GM23338 (cell line): ENCODE results near the gene CACHD1. TPM values are rescaled to one million over a fixed set of nuclear protein-coding genes. Genes with fewer than 3 reads are reported as not detected.

ENCODE experiments used
- ATAC-seq: fragments of 200-7000 bp; cut with Tn5 transposase; 3 replicates; pipeline ENCODE4 v1.9.1; 2020
- DNase-seq: peaks from one replicate; pipeline ENCODE4 v3.0.0-alpha.2; 2015; ENCODE audit warnings: low spot score
- H2AFZ ChIP-seq: fragments of 200-600 bp; sonication (generic); 2 replicates; pipeline ENCODE4 v1.8.0; 2016; ENCODE audit warnings: antibody characterized with exemption, mild to moderate bottlenecking, moderate library complexity
- H3F3A ChIP-seq: fragments of 200-600 bp; sonication (generic); replicated peaks from 2 replicates; pipeline ENCODE4 v1.8.0; 2017; ENCODE audit warnings: antibody characterized with exemption, mixed run types, low read depth
- H3K27ac ChIP-seq: fragments of 200-600 bp; sonication (generic); 2 replicates; pipeline ENCODE4 v1.6.1; 2016; ENCODE audit warnings: low read depth
- H3K27me3 ChIP-seq: fragments of 200-600 bp; sonication (generic); 2 replicates; pipeline ENCODE4 v1.8.0; 2016; ENCODE audit warnings: mild to moderate bottlenecking, mixed run types, moderate library complexity; ENCODE audit not compliant: insufficient read depth
- H3K36me3 ChIP-seq: fragments of 200-600 bp; sonication (generic); 2 replicates; pipeline ENCODE4 v1.8.0; 2016; ENCODE audit warnings: mild to moderate bottlenecking; ENCODE audit not compliant: insufficient read depth
- H3K4me1 ChIP-seq: fragments of 200-600 bp; sonication (generic); 2 replicates; pipeline ENCODE4 v1.8.0; 2016; ENCODE audit warnings: mild to moderate bottlenecking, moderate library complexity; ENCODE audit not compliant: insufficient read depth
- H3K4me2 ChIP-seq: fragments of 200-600 bp; sonication (generic); 2 replicates; pipeline ENCODE4 v1.7.1; 2017; ENCODE audit warnings: mixed run types
- H3K4me3 ChIP-seq: fragments of 200-600 bp; sonication (generic); 2 replicates; pipeline ENCODE4 v1.6.1; 2016; ENCODE audit warnings: mixed run types
- H3K79me2 ChIP-seq: fragments of 200-600 bp; sonication (generic); replicated peaks from 2 replicates; pipeline ENCODE4 v1.8.0; 2017; ENCODE audit warnings: mild to moderate bottlenecking; ENCODE audit not compliant: insufficient read depth
- H3K9me2 ChIP-seq: fragments of 200-600 bp; sonication (generic); 2 replicates; pipeline ENCODE4 v1.8.0; 2017; ENCODE audit not compliant: insufficient read depth
- H4K20me1 ChIP-seq: fragments of 200-600 bp; sonication (generic); replicated peaks from 2 replicates; pipeline ENCODE4 v1.8.0; 2017; ENCODE audit warnings: mild to moderate bottlenecking; ENCODE audit not compliant: insufficient read depth
- H3K27ac Mint-ChIP-seq: 2 replicates; pipeline ENCODE4 v1.8.0; 2020; ENCODE audit warnings: inconsistent platforms, mild to moderate bottlenecking, moderate library complexity, mixed read lengths
- H3K27me3 Mint-ChIP-seq: 3 replicates; pipeline ENCODE4 v1.8.0; 2022; ENCODE audit warnings: low read depth, mild to moderate bottlenecking, moderate library complexity, mixed read lengths, inconsistent platforms; ENCODE audit not compliant: insufficient read depth, poor library complexity
- H3K36me3 Mint-ChIP-seq: 3 replicates; pipeline ENCODE4 v1.8.0; 2021; ENCODE audit warnings: low read depth, mild to moderate bottlenecking, inconsistent platforms, moderate library complexity, mixed read lengths
- H3K4me1 Mint-ChIP-seq: 3 replicates; pipeline ENCODE4 v1.8.0; 2020; ENCODE audit warnings: mild to moderate bottlenecking, inconsistent platforms, mixed read lengths
- H3K4me3 Mint-ChIP-seq: 3 replicates; pipeline ENCODE4 v1.8.0; 2021; ENCODE audit warnings: moderate library complexity, mild to moderate bottlenecking, inconsistent platforms, mixed read lengths
- H3K9me3 Mint-ChIP-seq: 3 replicates; pipeline ENCODE4 v1.8.0; 2020; ENCODE audit warnings: moderate library complexity, mild to moderate bottlenecking, inconsistent platforms, mixed read lengths
- CREB1 ChIP-seq: fragments of 250-450 bp; sonication (Bioruptor Pico); IDR thresholded peaks from 2 replicates; pipeline ENCODE4 v1.5.0; 2020; ENCODE audit warnings: low read depth, mild to moderate bottlenecking, moderate library complexity
- EZH2 ChIP-seq: fragments of 200-600 bp; sonication (generic); IDR thresholded peaks from one replicate; pipeline ENCODE4 v1.8.0; 2017; ENCODE audit warnings: antibody characterized with exemption, mild to moderate bottlenecking, low read depth; ENCODE audit not compliant: unreplicated experiment
- EZH2phosphoT487 ChIP-seq: fragments of 200-600 bp; sonication (generic); IDR thresholded peaks from one replicate; pipeline ENCODE4 v1.8.1; 2018; ENCODE audit warnings: antibody characterized with exemption; ENCODE audit not compliant: unreplicated experiment
- JUNB ChIP-seq: IDR thresholded peaks from one replicate; pipeline ENCODE4 v1.6.1; 2016; ENCODE audit warnings: antibody characterized with exemption; ENCODE audit not compliant: unreplicated experiment
- NANOG ChIP-seq: IDR thresholded peaks from 2 replicates; pipeline ENCODE4 v1.6.1; 2016; ENCODE audit warnings: antibody characterized with exemption, borderline replicate concordance
- POLR2AphosphoS5 ChIP-seq: IDR thresholded peaks from 2 replicates; pipeline ENCODE4 v1.6.1; 2016; ENCODE audit warnings: antibody characterized with exemption, low read depth
- STAT1 ChIP-seq: IDR thresholded peaks from one replicate; pipeline ENCODE4 v1.6.1; 2016; ENCODE audit warnings: antibody characterized with exemption; ENCODE audit not compliant: unreplicated experiment
- ZNF114 ChIP-seq: fragments of 250-450 bp; sonication (Bioruptor Pico); IDR thresholded peaks from 2 replicates; pipeline ENCODE4 v1.5.0; 2020; ENCODE audit warnings: mild to moderate bottlenecking, moderate library complexity
- ZNF331 ChIP-seq: fragments of 250-450 bp; sonication (Bioruptor Pico); IDR thresholded peaks from 2 replicates; pipeline ENCODE4 v1.5.0; 2020; ENCODE audit warnings: low read depth, mild to moderate bottlenecking, moderate library complexity
- polyA plus RNA-seq: library from polyadenylated mRNA; unstranded; fragments of >200 nt; fragmentation: Nextera tagmentation; extraction: Ambion mirVana; gene quantifications from 2 replicates; pipeline ENCODE4 v1.2.1, GENCODE V29; 2016
- total RNA-seq: library from RNA; depleted of rRNA; stranded (reverse); fragments of >200 nt; shearing (Covaris generic); gene quantifications from 2 replicates; pipeline ENCODE4 v1.2.3, GENCODE V29; 2014
- TF ChIP-seq, protein P1 (sequence below): IDR thresholded peaks from 2 replicates; pipeline ENCODE4 v1.6.1; 2016; ENCODE audit warnings: antibody characterized with exemption
- TF ChIP-seq, protein P2 (sequence below): fragments of 250-450 bp; sonication (Bioruptor Pico); IDR thresholded peaks from 2 replicates; pipeline ENCODE4 v1.5.0; 2020; ENCODE audit warnings: mild to moderate bottlenecking, moderate library complexity
- TF ChIP-seq, protein P3 (sequence below): IDR thresholded peaks from one replicate; pipeline ENCODE4 v1.6.1; 2018; ENCODE audit warnings: antibody characterized with exemption; ENCODE audit not compliant: unreplicated experiment
- TF ChIP-seq, protein P4 (sequence below), 2 experiments: fragments of 200-600 bp in 1 of 2; sonication (generic) in 1 of 2; conservative IDR thresholded peaks; 2 replicates each; pipeline versions ENCODE4 v1.5.1 to v1.6.1; 2016 to 2017; ENCODE audit warnings: antibody characterized with exemption in 2 of 2, low read depth in 2 of 2, mild to moderate bottlenecking in 2 of 2, moderate library complexity in 1 of 2

Gene CACHD1
- total and polyA plus RNA-seq, 2 experiments from 2014 or later, result 12.6 to 43.7 TPM

DNA sequence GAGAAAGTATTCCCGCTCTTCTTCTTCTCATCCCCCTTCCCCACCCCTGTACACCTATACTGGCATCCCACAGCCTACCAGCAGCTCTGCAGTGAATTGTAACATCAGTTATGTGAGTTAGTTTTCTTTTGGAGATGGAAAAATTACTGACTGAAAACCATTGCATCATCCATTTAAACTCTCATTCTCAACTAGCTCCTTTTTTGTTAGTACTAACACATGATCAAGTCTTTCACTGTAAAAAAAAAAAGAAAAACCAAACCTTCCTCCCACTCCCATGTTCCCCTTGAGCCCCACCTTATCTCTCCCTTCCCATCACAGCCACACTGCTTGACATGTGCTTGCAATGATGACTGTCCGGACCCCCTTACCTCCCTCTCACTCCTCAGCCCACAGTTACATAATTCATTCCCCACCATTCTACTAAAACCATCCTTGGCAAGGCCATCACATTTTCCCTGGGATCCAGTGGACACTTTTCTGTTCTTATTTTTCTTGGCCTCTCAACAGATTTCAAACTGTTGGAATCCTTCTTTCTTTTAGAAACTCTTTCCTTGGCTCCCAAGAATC, 251.7 kb downstream of the CACHD1 start:
- Mint-ChIP-seq H3K9me3 (peaks cover 9% of the 10 kb centered on the region), H3K4me1 (peaks cover 2% of the 10 kb centered on the region; the same call in 1 of the 3 replicates), H3K27me3 (no peaks in the 10 kb centered on the region), H3K4me3 (no peak overlapping the region), H3K36me3 (peaks cover 3% of the 10 kb centered on the region; the same call in 1 of the 3 replicates), H3K27ac (no peak overlapping the region)
- no peaks in the 10 kb centered on the region for H3K36me3 ChIP-seq
- H3F3A ChIP-seq, result no peaks in the 10 kb centered on the region
- H3K79me2 ChIP-seq, result no peaks in the 10 kb centered on the region
- H3K4me3 ChIP-seq, result no peak overlapping the region
- TF ChIP-seq ZNF114 (CRISPR knock-in tag) (no peak), STAT1 (no peak), JUNB (no peak), NANOG (no peak), ZNF331 (CRISPR knock-in tag) (no peak), CREB1 (CRISPR knock-in tag) (no peak), EZH2 (no peak), POLR2AphosphoS5 (no peak), EZH2phosphoT487 (no peak)
- TF ChIP-seq, protein P1, sequence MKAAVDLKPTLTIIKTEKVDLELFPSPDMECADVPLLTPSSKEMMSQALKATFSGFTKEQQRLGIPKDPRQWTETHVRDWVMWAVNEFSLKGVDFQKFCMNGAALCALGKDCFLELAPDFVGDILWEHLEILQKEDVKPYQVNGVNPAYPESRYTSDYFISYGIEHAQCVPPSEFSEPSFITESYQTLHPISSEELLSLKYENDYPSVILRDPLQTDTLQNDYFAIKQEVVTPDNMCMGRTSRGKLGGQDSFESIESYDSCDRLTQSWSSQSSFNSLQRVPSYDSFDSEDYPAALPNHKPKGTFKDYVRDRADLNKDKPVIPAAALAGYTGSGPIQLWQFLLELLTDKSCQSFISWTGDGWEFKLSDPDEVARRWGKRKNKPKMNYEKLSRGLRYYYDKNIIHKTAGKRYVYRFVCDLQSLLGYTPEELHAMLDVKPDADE, result no peak
- TF ChIP-seq, protein P2, sequence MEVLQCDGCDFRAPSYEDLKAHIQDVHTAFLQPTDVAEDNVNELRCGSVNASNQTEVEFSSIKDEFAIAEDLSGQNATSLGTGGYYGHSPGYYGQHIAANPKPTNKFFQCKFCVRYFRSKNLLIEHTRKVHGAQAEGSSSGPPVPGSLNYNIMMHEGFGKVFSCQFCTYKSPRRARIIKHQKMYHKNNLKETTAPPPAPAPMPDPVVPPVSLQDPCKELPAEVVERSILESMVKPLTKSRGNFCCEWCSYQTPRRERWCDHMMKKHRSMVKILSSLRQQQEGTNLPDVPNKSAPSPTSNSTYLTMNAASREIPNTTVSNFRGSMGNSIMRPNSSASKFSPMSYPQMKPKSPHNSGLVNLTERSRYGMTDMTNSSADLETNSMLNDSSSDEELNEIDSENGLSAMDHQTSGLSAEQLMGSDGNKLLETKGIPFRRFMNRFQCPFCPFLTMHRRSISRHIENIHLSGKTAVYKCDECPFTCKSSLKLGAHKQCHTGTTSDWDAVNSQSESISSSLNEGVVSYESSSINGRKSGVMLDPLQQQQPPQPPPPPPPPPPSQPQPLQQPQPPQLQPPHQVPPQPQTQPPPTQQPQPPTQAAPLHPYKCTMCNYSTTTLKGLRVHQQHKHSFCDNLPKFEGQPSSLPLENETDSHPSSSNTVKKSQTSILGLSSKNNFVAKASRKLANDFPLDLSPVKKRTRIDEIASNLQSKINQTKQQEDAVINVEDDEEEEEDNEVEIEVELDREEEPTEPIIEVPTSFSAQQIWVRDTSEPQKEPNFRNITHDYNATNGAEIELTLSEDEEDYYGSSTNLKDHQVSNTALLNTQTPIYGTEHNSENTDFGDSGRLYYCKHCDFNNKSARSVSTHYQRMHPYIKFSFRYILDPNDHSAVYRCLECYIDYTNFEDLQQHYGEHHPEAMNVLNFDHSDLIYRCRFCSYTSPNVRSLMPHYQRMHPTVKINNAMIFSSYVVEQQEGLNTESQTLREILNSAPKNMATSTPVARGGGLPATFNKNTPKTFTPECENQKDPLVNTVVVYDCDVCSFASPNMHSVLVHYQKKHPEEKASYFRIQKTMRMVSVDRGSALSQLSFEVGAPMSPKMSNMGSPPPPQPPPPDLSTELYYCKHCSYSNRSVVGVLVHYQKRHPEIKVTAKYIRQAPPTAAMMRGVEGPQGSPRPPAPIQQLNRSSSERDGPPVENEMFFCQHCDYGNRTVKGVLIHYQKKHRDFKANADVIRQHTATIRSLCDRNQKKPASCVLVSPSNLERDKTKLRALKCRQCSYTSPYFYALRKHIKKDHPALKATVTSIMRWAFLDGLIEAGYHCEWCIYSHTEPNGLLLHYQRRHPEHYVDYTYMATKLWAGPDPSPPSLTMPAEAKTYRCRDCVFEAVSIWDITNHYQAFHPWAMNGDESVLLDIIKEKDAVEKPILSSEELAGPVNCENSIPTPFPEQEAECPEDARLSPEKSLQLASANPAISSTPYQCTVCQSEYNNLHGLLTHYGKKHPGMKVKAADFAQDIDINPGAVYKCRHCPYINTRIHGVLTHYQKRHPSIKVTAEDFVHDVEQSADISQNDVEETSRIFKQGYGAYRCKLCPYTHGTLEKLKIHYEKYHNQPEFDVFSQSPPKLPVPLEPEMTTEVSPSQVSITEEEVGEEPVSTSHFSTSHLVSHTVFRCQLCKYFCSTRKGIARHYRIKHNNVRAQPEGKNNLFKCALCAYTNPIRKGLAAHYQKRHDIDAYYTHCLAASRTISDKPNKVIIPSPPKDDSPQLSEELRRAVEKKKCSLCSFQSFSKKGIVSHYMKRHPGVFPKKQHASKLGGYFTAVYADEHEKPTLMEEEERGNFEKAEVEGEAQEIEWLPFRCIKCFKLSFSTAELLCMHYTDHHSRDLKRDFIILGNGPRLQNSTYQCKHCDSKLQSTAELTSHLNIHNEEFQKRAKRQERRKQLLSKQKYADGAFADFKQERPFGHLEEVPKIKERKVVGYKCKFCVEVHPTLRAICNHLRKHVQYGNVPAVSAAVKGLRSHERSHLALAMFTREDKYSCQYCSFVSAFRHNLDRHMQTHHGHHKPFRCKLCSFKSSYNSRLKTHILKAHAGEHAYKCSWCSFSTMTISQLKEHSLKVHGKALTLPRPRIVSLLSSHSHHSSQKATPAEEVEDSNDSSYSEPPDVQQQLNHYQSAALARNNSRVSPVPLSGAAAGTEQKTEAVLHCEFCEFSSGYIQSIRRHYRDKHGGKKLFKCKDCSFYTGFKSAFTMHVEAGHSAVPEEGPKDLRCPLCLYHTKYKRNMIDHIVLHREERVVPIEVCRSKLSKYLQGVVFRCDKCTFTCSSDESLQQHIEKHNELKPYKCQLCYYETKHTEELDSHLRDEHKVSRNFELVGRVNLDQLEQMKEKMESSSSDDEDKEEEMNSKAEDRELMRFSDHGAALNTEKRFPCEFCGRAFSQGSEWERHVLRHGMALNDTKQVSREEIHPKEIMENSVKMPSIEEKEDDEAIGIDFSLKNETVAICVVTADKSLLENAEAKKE (CRISPR knock-in tag), result no peak
- TF ChIP-seq, protein P3, sequence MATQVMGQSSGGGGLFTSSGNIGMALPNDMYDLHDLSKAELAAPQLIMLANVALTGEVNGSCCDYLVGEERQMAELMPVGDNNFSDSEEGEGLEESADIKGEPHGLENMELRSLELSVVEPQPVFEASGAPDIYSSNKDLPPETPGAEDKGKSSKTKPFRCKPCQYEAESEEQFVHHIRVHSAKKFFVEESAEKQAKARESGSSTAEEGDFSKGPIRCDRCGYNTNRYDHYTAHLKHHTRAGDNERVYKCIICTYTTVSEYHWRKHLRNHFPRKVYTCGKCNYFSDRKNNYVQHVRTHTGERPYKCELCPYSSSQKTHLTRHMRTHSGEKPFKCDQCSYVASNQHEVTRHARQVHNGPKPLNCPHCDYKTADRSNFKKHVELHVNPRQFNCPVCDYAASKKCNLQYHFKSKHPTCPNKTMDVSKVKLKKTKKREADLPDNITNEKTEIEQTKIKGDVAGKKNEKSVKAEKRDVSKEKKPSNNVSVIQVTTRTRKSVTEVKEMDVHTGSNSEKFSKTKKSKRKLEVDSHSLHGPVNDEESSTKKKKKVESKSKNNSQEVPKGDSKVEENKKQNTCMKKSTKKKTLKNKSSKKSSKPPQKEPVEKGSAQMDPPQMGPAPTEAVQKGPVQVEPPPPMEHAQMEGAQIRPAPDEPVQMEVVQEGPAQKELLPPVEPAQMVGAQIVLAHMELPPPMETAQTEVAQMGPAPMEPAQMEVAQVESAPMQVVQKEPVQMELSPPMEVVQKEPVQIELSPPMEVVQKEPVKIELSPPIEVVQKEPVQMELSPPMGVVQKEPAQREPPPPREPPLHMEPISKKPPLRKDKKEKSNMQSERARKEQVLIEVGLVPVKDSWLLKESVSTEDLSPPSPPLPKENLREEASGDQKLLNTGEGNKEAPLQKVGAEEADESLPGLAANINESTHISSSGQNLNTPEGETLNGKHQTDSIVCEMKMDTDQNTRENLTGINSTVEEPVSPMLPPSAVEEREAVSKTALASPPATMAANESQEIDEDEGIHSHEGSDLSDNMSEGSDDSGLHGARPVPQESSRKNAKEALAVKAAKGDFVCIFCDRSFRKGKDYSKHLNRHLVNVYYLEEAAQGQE, result no peak
- TF ChIP-seq, protein P4, sequence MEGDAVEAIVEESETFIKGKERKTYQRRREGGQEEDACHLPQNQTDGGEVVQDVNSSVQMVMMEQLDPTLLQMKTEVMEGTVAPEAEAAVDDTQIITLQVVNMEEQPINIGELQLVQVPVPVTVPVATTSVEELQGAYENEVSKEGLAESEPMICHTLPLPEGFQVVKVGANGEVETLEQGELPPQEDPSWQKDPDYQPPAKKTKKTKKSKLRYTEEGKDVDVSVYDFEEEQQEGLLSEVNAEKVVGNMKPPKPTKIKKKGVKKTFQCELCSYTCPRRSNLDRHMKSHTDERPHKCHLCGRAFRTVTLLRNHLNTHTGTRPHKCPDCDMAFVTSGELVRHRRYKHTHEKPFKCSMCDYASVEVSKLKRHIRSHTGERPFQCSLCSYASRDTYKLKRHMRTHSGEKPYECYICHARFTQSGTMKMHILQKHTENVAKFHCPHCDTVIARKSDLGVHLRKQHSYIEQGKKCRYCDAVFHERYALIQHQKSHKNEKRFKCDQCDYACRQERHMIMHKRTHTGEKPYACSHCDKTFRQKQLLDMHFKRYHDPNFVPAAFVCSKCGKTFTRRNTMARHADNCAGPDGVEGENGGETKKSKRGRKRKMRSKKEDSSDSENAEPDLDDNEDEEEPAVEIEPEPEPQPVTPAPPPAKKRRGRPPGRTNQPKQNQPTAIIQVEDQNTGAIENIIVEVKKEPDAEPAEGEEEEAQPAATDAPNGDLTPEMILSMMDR (conservative IDR thresholded peaks at IDR 0.05; ENCODE audit: low read depth in 2 of 2), result no peak
- no peaks in the 10 kb centered on the region for H3K27me3 ChIP-seq
- no peak overlapping the region for H3K27ac ChIP-seq
- H4K20me1 ChIP-seq, result no peaks in the 10 kb centered on the region
- H3K4me1 ChIP-seq, result no peaks in the 10 kb centered on the region
- H3K9me2 ChIP-seq, result peaks cover 6% of the 10 kb centered on the region
- no peak overlapping the region for H3K4me2 ChIP-seq
- ATAC-seq, result no peak
- no peak overlapping the region for H2AFZ ChIP-seq
- DNase-seq, result no peak
